ENCODE measurements around the gene COG2. TPM values are rescaled to one million over a fixed set of nuclear protein-coding genes. Genes with fewer than 3 reads are reported as not detected.

COG2 gene
- total and polyA plus RNA-seq, 2 of the 13 experiments (the other 11 are each of a cell fraction or from before 2014, with no cell fraction given): 16.8 to 36.3 TPM

DNA sequence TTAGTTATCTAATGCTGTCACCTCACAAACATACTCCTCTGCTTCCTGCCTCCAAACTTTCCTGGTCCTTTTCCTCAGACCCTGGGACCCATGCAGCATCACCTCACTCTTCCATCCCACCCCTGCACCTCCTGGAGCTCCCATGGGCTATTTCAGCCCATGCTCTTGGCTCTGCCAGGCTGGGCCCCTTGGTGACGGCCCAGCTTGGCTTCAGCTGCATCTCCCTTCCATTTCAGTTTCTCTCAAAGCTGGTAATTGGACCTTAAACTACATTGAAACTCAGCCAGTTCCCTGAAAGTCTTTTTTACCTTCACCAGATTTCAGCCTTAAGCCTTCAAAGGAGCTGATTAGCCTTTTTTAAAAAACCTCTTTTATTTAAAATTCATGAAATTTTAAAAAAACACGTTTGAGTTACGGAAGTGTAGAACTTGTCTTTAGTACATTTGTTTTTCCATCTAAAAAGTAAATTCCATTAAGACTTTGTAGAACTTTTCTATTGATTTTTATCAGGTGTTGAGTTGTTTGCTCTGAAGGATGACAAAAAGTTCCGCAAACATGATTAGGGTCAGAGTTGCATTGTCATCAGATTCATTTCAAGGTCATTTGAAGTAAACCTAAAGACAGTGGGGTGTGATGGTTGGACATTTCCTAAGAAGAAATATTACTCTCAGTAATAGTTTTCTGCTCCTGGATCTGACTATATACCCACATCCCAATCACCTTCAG, 38.2 kb downstream of the COG2 start (continued):
- TF ChIP-seq ZNF362 (CRISPR knock-in tag; IDR thresholded peaks at IDR 0.05; ENCODE audit: borderline replicate concordance): 0 out of 2 replicates have a peak, but pooled peaks have one; percentile 23

DNA sequence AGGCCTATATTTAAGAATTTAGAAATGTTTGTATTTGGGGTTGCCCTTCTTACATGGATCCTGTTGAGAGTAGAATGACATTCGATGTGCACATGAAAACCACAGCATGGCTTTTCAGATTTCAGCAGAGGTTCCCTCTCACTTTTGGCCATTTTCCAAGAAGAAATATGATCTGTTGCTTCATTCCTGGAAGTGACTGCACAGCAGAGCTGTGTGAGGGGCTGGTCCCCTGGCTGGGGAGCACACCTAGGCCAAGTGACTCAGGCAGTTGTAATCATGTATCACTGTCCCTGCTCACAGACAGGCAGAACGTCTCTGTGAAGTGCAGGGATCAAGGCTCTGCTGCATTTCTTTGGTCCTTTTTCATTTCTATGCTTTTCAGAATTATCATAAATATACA, 39.3 kb downstream of the COG2 start:
- Histone ChIP-seq H3K4me2 (ENCODE audit: low read depth, low read length) (peak overlapping the region; percentile 7; the same call in 1 of the 2 replicates), H3K36me3 (replicated peaks in 1 of 2; ENCODE audit: control insufficient read depth in 1 of 2, insufficient read depth in 2 of 2, low read length in 2 of 2) (peaks cover 16 to 67% of the 10 kb centered on the region in 2 experiments), H3K9me3 (ENCODE audit: low read length) (no peaks in the 10 kb centered on the region), H3K27me3 (ENCODE audit: control insufficient read depth in 1 of 2, insufficient read depth in 2 of 2, low read length in 2 of 2) (no peaks in the 10 kb centered on the region), H3K4me3 (replicated peaks in 1 of 3; ENCODE audit: insufficient read depth in 1 of 3, low read depth in 2 of 3, low read length in 3 of 3) (no peak overlapping the region), H3K4me1 (ENCODE audit: insufficient read depth, low read length) (peaks cover 40% of the 10 kb centered on the region), H4K20me1 (ENCODE audit: insufficient read depth, low read length) (no peaks in the 10 kb centered on the region), H3K27ac (ENCODE audit: extremely low read length, insufficient read depth, low read length) (peak overlapping the region; percentile 67), H3K9ac (ENCODE audit: insufficient read depth, low read depth, low read length) (no peak overlapping the region), H3K79me2 (ENCODE audit: insufficient read depth, low read length) (no peaks in the 10 kb centered on the region), H2AFZ (ENCODE audit: low read length) (no peak overlapping the region)
- BruUV-seq (replicated peaks): no TSS peak
- intact Hi-C loops (cut with micrococcal nuclease; ENCODE audit: unreplicated experiment) (loop anchor here (2.0 kb wide), 2 partner anchors 21 to 49 kb away; no protein-coding TSS in a partner anchor), in situ Hi-C loops (cut with HindIII; ENCODE audit: extremely low pct_ligation_motif_present, low pct_unique_long_range_greater_than_20kb) (no loop called here)
- peak; percentile 77 for DNase-seq (ENCODE audit: low spot score)
- CTCF ChIA-PET (ENCODE audit: low intra/inter-chr PET ratio, low total read pairs): no interaction called here
- peak; percentile 94 for ATAC-seq
- FAIRE-seq: peak; percentile 90
- 17% methylated on average over 2 of the region's 2 CpGs for WGBS (ENCODE audit: low lambda C conversion rate)
- POLR2A ChIA-PET: interaction anchor here (0.9 to 3.0 kb wide), 6 partner anchors 20 to 42 kb away, joined by 3 to 14 read pairs (median 4); partner anchors contain the start of gene AGT
- TF ChIP-seq NCOA2 (CRISPR knock-in tag; IDR thresholded peaks at IDR 0.05) (peak; percentile 54; the same call in 1 of the 2 replicates), TFDP2 (CRISPR knock-in tag; IDR thresholded peaks at IDR 0.05) (no peak), ZEB1 (IDR thresholded peaks at IDR 0.05; ENCODE audit: insufficient replicate concordance, low read depth) (peak; percentile 20), SALL1 (CRISPR knock-in tag; IDR thresholded peaks at IDR 0.05) (peak; percentile 44; the same call in 1 of the 2 replicates), SMAD3 (CRISPR knock-in tag; IDR thresholded peaks at IDR 0.05) (peak; percentile 38; the same call in 1 of the 2 replicates), ZNF501 (CRISPR knock-in tag; IDR thresholded peaks at IDR 0.05) (no peak), ETV6 (CRISPR knock-in tag; conservative IDR thresholded peaks at IDR 0.05) (no peak), SIX4 (CRISPR knock-in tag; IDR thresholded peaks at IDR 0.05) (peak; percentile 99), ZBTB20 (CRISPR knock-in tag; IDR thresholded peaks at IDR 0.05; ENCODE audit: borderline replicate concordance, low read depth) (no peak), MXI1 (IDR thresholded peaks at IDR 0.05; ENCODE audit: borderline replicate concordance, low read depth, low read length) (peak; percentile 11; the same call in 1 of the 3 replicates), CBX2 (IDR thresholded peaks at IDR 0.05; ENCODE audit: low read depth, low read length) (no peak), CBX2 (CRISPR knock-in tag; IDR thresholded peaks at IDR 0.05; ENCODE audit: low read depth) (no peak)
- TF ChIP-seq, protein P1, sequence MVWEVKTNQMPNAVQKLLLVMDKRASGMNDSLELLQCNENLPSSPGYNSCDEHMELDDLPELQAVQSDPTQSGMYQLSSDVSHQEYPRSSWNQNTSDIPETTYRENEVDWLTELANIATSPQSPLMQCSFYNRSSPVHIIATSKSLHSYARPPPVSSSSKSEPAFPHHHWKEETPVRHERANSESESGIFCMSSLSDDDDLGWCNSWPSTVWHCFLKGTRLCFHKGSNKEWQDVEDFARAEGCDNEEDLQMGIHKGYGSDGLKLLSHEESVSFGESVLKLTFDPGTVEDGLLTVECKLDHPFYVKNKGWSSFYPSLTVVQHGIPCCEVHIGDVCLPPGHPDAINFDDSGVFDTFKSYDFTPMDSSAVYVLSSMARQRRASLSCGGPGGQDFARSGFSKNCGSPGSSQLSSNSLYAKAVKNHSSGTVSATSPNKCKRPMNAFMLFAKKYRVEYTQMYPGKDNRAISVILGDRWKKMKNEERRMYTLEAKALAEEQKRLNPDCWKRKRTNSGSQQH (CRISPR knock-in tag; IDR thresholded peaks at IDR 0.05; ENCODE audit: low read depth): no peak
- TF ChIP-seq, protein P2, sequence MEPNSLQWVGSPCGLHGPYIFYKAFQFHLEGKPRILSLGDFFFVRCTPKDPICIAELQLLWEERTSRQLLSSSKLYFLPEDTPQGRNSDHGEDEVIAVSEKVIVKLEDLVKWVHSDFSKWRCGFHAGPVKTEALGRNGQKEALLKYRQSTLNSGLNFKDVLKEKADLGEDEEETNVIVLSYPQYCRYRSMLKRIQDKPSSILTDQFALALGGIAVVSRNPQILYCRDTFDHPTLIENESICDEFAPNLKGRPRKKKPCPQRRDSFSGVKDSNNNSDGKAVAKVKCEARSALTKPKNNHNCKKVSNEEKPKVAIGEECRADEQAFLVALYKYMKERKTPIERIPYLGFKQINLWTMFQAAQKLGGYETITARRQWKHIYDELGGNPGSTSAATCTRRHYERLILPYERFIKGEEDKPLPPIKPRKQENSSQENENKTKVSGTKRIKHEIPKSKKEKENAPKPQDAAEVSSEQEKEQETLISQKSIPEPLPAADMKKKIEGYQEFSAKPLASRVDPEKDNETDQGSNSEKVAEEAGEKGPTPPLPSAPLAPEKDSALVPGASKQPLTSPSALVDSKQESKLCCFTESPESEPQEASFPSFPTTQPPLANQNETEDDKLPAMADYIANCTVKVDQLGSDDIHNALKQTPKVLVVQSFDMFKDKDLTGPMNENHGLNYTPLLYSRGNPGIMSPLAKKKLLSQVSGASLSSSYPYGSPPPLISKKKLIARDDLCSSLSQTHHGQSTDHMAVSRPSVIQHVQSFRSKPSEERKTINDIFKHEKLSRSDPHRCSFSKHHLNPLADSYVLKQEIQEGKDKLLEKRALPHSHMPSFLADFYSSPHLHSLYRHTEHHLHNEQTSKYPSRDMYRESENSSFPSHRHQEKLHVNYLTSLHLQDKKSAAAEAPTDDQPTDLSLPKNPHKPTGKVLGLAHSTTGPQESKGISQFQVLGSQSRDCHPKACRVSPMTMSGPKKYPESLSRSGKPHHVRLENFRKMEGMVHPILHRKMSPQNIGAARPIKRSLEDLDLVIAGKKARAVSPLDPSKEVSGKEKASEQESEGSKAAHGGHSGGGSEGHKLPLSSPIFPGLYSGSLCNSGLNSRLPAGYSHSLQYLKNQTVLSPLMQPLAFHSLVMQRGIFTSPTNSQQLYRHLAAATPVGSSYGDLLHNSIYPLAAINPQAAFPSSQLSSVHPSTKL (CRISPR knock-in tag; IDR thresholded peaks at IDR 0.05): peak; percentile 65; the same call in 1 of the 2 replicates
